ENCODE data around the gene MYPOP. TPM values are rescaled to one million over a fixed set of nuclear protein-coding genes. Genes with fewer than 3 reads are reported as not detected.

MYPOP gene
- total and polyA plus RNA-seq, 2 experiments from 2014 or later = 3.1 to 3.5 TPM

DNA sequence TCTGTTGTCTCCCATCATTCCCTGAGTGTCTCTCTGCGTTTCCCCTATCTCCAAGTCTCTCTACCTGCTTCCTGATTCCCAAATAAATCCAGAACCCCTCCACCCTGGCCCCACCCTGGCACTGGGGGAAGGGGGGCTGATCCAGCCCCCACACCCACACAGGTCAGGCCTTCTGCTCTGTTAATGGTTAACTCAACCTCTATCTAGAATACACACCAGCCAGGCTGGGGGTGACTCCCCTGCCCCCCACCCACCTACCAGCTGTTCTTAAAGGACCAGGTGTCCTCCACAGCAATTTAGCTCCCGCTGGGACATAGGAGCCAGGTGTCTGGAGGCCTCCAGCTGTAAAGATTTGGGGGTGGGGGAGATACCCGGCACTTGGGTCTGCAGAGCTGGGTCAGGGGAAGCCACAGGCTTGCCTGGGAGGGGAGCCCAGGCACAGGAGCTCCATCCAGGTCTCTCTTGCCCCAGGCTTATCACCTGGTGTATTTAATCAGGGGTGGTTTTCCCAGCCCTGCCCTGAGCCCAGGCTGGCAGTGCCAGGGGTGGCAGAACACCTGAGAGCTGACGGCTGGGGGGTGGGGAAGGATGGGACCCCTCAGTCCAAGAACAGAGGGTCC is 20.4 kb downstream of the MYPOP start:
- H3K9me2 ChIP-seq (replicated peaks; ENCODE audit: insufficient read depth) = no peaks in the 10 kb centered on the region
- H3K4me2 ChIP-seq = peak overlapping the region; percentile 93
- H3K9me3 ChIP-seq (ENCODE audit: low read depth) = no peaks in the 10 kb centered on the region
- H3K27ac ChIP-seq = peak overlapping the region; percentile 96
- WGBS (ENCODE audit: low lambda C conversion rate, missing lambda C conversion rate) = 17% methylated on average over 4 of the region's 4 CpGs
- TF ChIP-seq EZH2 (IDR thresholded peaks at IDR 0.05; ENCODE audit: borderline replicate concordance) = no peak
- no peak for TF ChIP-seq EZH2phosphoT487 (IDR thresholded peaks at IDR 0.05; ENCODE audit: low read depth, severe bottlenecking, unreplicated experiment)
- TF ChIP-seq, protein P1, sequence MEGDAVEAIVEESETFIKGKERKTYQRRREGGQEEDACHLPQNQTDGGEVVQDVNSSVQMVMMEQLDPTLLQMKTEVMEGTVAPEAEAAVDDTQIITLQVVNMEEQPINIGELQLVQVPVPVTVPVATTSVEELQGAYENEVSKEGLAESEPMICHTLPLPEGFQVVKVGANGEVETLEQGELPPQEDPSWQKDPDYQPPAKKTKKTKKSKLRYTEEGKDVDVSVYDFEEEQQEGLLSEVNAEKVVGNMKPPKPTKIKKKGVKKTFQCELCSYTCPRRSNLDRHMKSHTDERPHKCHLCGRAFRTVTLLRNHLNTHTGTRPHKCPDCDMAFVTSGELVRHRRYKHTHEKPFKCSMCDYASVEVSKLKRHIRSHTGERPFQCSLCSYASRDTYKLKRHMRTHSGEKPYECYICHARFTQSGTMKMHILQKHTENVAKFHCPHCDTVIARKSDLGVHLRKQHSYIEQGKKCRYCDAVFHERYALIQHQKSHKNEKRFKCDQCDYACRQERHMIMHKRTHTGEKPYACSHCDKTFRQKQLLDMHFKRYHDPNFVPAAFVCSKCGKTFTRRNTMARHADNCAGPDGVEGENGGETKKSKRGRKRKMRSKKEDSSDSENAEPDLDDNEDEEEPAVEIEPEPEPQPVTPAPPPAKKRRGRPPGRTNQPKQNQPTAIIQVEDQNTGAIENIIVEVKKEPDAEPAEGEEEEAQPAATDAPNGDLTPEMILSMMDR (IDR thresholded peaks at IDR 0.05; ENCODE audit: poor library complexity) = no peak
- peaks cover 29% of the 10 kb centered on the region for H3K4me1 ChIP-seq (ENCODE audit: insufficient read depth)
- peaks cover 19% of the 10 kb centered on the region for H4K20me1 ChIP-seq (ENCODE audit: insufficient read depth, poor library complexity, severe bottlenecking)
- peaks cover 22% of the 10 kb centered on the region for H3K79me2 ChIP-seq
- no peak overlapping the region for H3K4me3 ChIP-seq
- H3K27me3 ChIP-seq = no peaks in the 10 kb centered on the region
- peak; percentile 88 for DNase-seq (ENCODE audit: low spot score)
- no peaks in the 10 kb centered on the region for H3K36me3 ChIP-seq (replicated peaks; ENCODE audit: insufficient read depth, low read depth)
- no peak overlapping the region for H2AFZ ChIP-seq

DNA sequence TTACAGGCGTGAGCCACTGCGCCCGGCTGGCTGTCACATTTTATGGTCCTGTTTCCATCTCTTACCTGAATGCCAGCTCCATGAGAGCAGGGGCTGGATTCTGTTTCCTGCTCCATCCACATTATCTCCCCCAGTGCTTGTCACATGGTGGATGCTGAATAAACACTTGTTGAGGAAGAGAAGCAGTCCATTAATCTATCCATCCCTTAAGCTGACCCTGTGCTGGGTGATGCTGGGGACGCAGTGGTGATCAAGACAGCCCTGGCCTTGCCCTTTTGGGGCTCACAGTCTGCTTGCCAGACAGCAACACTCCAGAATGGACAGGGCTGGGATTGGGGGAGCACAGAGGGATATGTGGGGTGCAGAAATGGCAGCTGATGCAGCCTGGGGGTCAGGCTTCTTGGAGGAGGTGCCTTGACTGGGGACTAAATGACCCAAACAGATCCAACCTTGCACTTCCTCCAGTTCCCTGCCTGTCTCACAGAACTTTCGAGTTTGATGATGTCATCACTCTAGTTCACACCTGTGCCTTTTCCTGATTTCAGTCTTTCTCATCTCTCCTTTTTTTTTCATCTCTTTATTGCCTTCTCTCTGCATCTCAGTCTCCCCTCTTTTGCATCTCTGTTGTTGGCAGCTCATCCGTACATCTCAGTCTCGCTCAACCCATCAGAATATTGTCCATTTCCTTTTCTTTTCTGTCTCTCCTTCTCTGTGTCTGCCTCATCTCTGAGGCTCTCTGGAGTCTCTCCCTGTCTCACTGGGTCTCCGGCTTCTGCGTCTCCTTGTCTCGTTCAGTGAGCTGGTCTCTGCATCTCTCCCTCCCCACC is 21.1 kb downstream of the MYPOP start:
- peaks cover 36% of the 10 kb centered on the region for H3K4me1 ChIP-seq (ENCODE audit: insufficient read depth)
- H3K79me2 ChIP-seq = peaks cover 22% of the 10 kb centered on the region
- H3K4me2 ChIP-seq = peak overlapping the region; percentile 93
- no peaks in the 10 kb centered on the region for H3K27me3 ChIP-seq
- H3K36me3 ChIP-seq (replicated peaks; ENCODE audit: insufficient read depth, low read depth) = no peaks in the 10 kb centered on the region
- 53% methylated on average over 10 of the region's 10 CpGs for WGBS (ENCODE audit: low lambda C conversion rate, missing lambda C conversion rate)
- TF ChIP-seq, protein P1 (IDR thresholded peaks at IDR 0.05; ENCODE audit: poor library complexity) = no peak
- TF ChIP-seq EZH2phosphoT487 (IDR thresholded peaks at IDR 0.05; ENCODE audit: low read depth, severe bottlenecking, unreplicated experiment) (no peak), EZH2 (IDR thresholded peaks at IDR 0.05; ENCODE audit: borderline replicate concordance) (no peak)
- DNase-seq (ENCODE audit: low spot score) = peak; percentile 52
- no peak overlapping the region for H2AFZ ChIP-seq
- H3K27ac ChIP-seq = peak overlapping the region; percentile 96
- no peak overlapping the region for H3K4me3 ChIP-seq
- H3K9me2 ChIP-seq (replicated peaks; ENCODE audit: insufficient read depth) = no peaks in the 10 kb centered on the region
- H4K20me1 ChIP-seq (ENCODE audit: insufficient read depth, poor library complexity, severe bottlenecking) = peaks cover 19% of the 10 kb centered on the region
- no peaks in the 10 kb centered on the region for H3K9me3 ChIP-seq (ENCODE audit: low read depth)

DNA sequence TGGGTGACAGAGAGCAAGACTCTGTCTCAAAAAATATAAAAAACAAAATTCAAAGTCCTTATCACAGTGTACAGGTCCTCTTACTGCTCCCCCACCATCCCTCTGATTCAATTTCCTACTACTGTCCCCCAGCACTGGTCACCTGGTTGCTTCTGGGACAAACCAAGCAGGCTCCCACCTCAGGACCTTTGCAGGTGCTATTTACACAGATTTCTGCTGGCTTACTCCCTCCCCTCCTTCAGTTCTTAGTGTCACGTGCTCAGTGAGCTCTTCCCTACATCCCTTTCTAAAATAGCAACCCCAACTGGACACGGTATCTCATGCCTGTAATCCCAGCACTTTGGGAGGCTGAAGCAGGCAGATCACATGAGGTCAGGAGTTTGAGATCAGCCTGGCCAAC is 22.4 kb downstream of the MYPOP start:
- TF ChIP-seq, protein P1 (IDR thresholded peaks at IDR 0.05; ENCODE audit: poor library complexity) = no peak
- no peak for TF ChIP-seq EZH2 (IDR thresholded peaks at IDR 0.05; ENCODE audit: borderline replicate concordance)
- TF ChIP-seq EZH2phosphoT487 (IDR thresholded peaks at IDR 0.05; ENCODE audit: low read depth, severe bottlenecking, unreplicated experiment) = no peak
- H4K20me1 ChIP-seq (ENCODE audit: insufficient read depth, poor library complexity, severe bottlenecking) = peaks cover 15% of the 10 kb centered on the region
- H3K4me3 ChIP-seq = no peak overlapping the region
- peak overlapping the region; percentile 96 for H3K27ac ChIP-seq
- no peak overlapping the region for H3K4me2 ChIP-seq
- H3K79me2 ChIP-seq = peaks cover 15% of the 10 kb centered on the region
- H3K9me3 ChIP-seq (ENCODE audit: low read depth) = no peaks in the 10 kb centered on the region
- no peaks in the 10 kb centered on the region for H3K36me3 ChIP-seq (replicated peaks; ENCODE audit: insufficient read depth, low read depth)
- H2AFZ ChIP-seq = no peak overlapping the region
- no peak for DNase-seq (ENCODE audit: low spot score)
- peaks cover 37% of the 10 kb centered on the region for H3K4me1 ChIP-seq (ENCODE audit: insufficient read depth)
- H3K27me3 ChIP-seq = no peaks in the 10 kb centered on the region
- no peaks in the 10 kb centered on the region for H3K9me2 ChIP-seq (replicated peaks; ENCODE audit: insufficient read depth)
- WGBS (ENCODE audit: low lambda C conversion rate, missing lambda C conversion rate) = 75% methylated on average over 2 of the region's 2 CpGs

Measured in hepatocyte (in vitro differentiated cells).